Liver (tissue), 9 donors: ENCODE results near the gene CACNA1A. TPM values are rescaled to one million over a fixed set of nuclear protein-coding genes. Genes with fewer than 3 reads are reported as not detected.

Experiments
- DNase-seq: peaks from one replicate; pipeline ENCODE4 v3.0.0-alpha.2; 2017; ENCODE audit warnings: low spot score
- H3K27ac ChIP-seq, 2 donors: one replicate each; pipeline ENCODE4 v1.7.0; 2013; ENCODE audit warnings: inconsistent platforms in 2 of 2, low read length in 2 of 2, control low read depth in 1 of 2, low read depth in 1 of 2, mild to moderate bottlenecking in 1 of 2
- H3K27me3 ChIP-seq, 4 donors: one replicate each; pipeline versions ENCODE4 v1.6.1 to v1.7.0; 2013; ENCODE audit warnings: low read length in 3 of 4, inconsistent platforms in 1 of 4, mild to moderate bottlenecking in 1 of 4, moderate library complexity in 1 of 4; ENCODE audit not compliant: control insufficient read depth in 4 of 4, insufficient read depth in 4 of 4
- H3K36me3 ChIP-seq, 4 donors: one replicate each; pipeline versions ENCODE4 v1.6.1 to v1.7.0; 2013; ENCODE audit warnings: low read length in 3 of 4, mild to moderate bottlenecking in 3 of 4, low read depth in 1 of 4, moderate library complexity in 1 of 4; ENCODE audit not compliant: control insufficient read depth in 4 of 4, insufficient read depth in 3 of 4
- H3K4me1 ChIP-seq, 4 donors: one replicate each; pipeline versions ENCODE4 v1.6.1 to v1.7.0; 2013; ENCODE audit warnings: low read length in 3 of 4, mild to moderate bottlenecking in 3 of 4, moderate library complexity in 1 of 4; ENCODE audit not compliant: control insufficient read depth in 4 of 4, insufficient read depth in 4 of 4
- H3K4me3 ChIP-seq, 3 donors: one replicate each; pipeline versions ENCODE4 v1.6.1 to v1.7.0; 2013; ENCODE audit warnings: low read length in 3 of 3, control low read depth in 1 of 3, low read depth in 1 of 3, mild to moderate bottlenecking in 1 of 3
- H3K9ac ChIP-seq, 2 donors: one replicate each; pipeline ENCODE4 v1.7.0; 2013; ENCODE audit warnings: low read length in 2 of 2, mild to moderate bottlenecking in 2 of 2, moderate library complexity in 2 of 2, control low read depth in 1 of 2, low read depth in 1 of 2
- H3K9me3 ChIP-seq, 4 donors: one replicate each; pipeline versions ENCODE4 v1.6.1 to v1.7.0; 2013; ENCODE audit warnings: low read length in 3 of 4; ENCODE audit not compliant: control insufficient read depth in 4 of 4
- ATF3 ChIP-seq: IDR thresholded peaks from 2 replicates; pipeline ENCODE4 v1.6.1; 2016; ENCODE audit warnings: antibody characterized with exemption
- CTCF ChIP-seq: fragments of 150-350 bp; IDR thresholded peaks from 2 replicates; pipeline ENCODE4 v1.5.1; 2017; ENCODE audit warnings: improper control_type of control experiment, low read depth, low read length; ENCODE audit not compliant: missing input control
- EGR1 ChIP-seq, 2 donors: IDR thresholded peaks; 2 replicates each; pipeline ENCODE4 v1.6.1; 2016 to 2018; ENCODE audit warnings: antibody characterized with exemption in 2 of 2, low read depth in 2 of 2
- FOXA1 ChIP-seq: IDR thresholded peaks from 2 replicates; pipeline ENCODE4 v1.6.1; 2016; ENCODE audit warnings: antibody characterized with exemption
- FOXA2 ChIP-seq: IDR thresholded peaks from 2 replicates; pipeline ENCODE4 v1.6.1; 2016; ENCODE audit warnings: antibody characterized with exemption
- GABPA ChIP-seq, 2 donors: IDR thresholded peaks in 1 of 2; conservative IDR thresholded peaks in 1 of 2; 2 replicates each; pipeline ENCODE4 v1.6.1; 2016; ENCODE audit warnings: antibody characterized with exemption in 2 of 2, mild to moderate bottlenecking in 1 of 2, moderate library complexity in 1 of 2
- HNF4A ChIP-seq, 2 donors: conservative IDR thresholded peaks; 2 replicates each; pipeline ENCODE4 v1.6.1; 2016; ENCODE audit warnings: antibody characterized with exemption in 2 of 2, mild to moderate bottlenecking in 2 of 2
- HNF4G ChIP-seq: IDR thresholded peaks from 2 replicates; pipeline ENCODE4 v1.6.1; 2016; ENCODE audit warnings: antibody characterized with exemption
- JUND ChIP-seq, 2 donors: IDR thresholded peaks; 2 replicates each; pipeline ENCODE4 v1.6.1; 2016; ENCODE audit warnings: antibody characterized with exemption in 2 of 2
- MAX ChIP-seq: IDR thresholded peaks from 2 replicates; pipeline ENCODE4 v1.6.1; 2016; ENCODE audit warnings: antibody characterized with exemption
- NR2F2 ChIP-seq: IDR thresholded peaks from 2 replicates; pipeline ENCODE4 v1.6.1; 2016; ENCODE audit warnings: antibody characterized with exemption
- RAD21 ChIP-seq, 2 donors: IDR thresholded peaks; 2 replicates each; pipeline ENCODE4 v1.6.1; 2016; ENCODE audit warnings: antibody characterized with exemption in 2 of 2, mild to moderate bottlenecking in 2 of 2
- SP1 ChIP-seq: IDR thresholded peaks from 2 replicates; pipeline ENCODE4 v1.6.1; 2018; ENCODE audit warnings: antibody characterized with exemption, mild to moderate bottlenecking
- TAF1 ChIP-seq: conservative IDR thresholded peaks from 2 replicates; pipeline ENCODE4 v1.6.1; 2016; ENCODE audit warnings: antibody characterized with exemption, mild to moderate bottlenecking
- ZBTB33 ChIP-seq: IDR thresholded peaks from 2 replicates; pipeline ENCODE4 v1.6.1; 2016; ENCODE audit warnings: antibody characterized with exemption
- WGBS: extraction: QIAGEN DNeasy Blood & Tissue Kit; methylation state at CpG from one replicate; pipeline ENCODE4 v1.1.7; 2013; 5-methylcytosine and 5-hydroxymethylcytosine counted together
- polyA plus RNA-seq, 2 donors: library from polyadenylated mRNA; stranded (reverse) in 1 of 2; unstranded in 1 of 2; fragments of 200-250 nt in 1 of 2; fragments of >200 nt in 1 of 2; fragmentation: Nextera tagmentation in 1 of 2; extraction: Ambion mirVana in 1 of 2; gene quantifications; one replicate each; pipeline versions ENCODE4 v1.2.1 to v1.2.3, GENCODE V29; 2013 to 2015
- total RNA-seq, 2 donors: library from RNA; depleted of rRNA; stranded (reverse); fragments of >200 nt; gene quantifications; one replicate each; pipeline ENCODE4 v1.2.3, GENCODE V29; 2014
- donor health status: healthy.
- donor health status: healthy.
- donor health status: healthy.
- donor health status: healthy.
- donor health status: healthy.

CACNA1A gene
- total and polyA plus RNA-seq, 4 donors = 0.09 to 0.17 (median 0.17) TPM; not detected in 1

- no peaks in the 10 kb centered on the region for H3K4me1 ChIP-seq
- TF ChIP-seq CTCF (no peak), MAX (no peak), HNF4A (conservative IDR thresholded peaks at IDR 0.05) (no peak), SP1 (no peak), HNF4G (no peak), ZBTB33 (no peak), ATF3 (no peak), EGR1 (IDR thresholded peaks at IDR 0.05; ENCODE audit: low read depth in 2 of 2) (no peak), NR2F2 (no peak), FOXA2 (no peak), TAF1 (no peak)
- 78% methylated on average over 2 of the region's 2 CpGs for WGBS
Measured at GRCh38 chr19:13313875-13314274, 192.4 kb downstream of the CACNA1A start.

GRCh38 chr19:13309864-13310263 is 196.4 kb downstream of the CACNA1A start:
- Histone ChIP-seq H3K36me3 (no peaks in the 10 kb centered on the region), H3K4me3 (no peak overlapping the region), H3K27me3 (no peaks in the 10 kb centered on the region), H3K27ac (no peak overlapping the region), H3K4me1 (no peaks in the 10 kb centered on the region), H3K9me3 (no peaks in the 10 kb centered on the region), H3K9ac (no peak overlapping the region)
- DNase-seq = no peak
- WGBS = 68% methylated on average over 8 of the region's 8 CpGs
- TF ChIP-seq EGR1 (IDR thresholded peaks at IDR 0.05; ENCODE audit: low read depth in 2 of 2) = no peak
- no peak for TF ChIP-seq FOXA2
- no peak for TF ChIP-seq CTCF
- TF ChIP-seq ATF3 = no peak
- TF ChIP-seq RAD21 (IDR thresholded peaks at IDR 0.05) = no peak
- TF ChIP-seq FOXA1 = no peak
- no peak for TF ChIP-seq GABPA (IDR thresholded peaks at IDR 0.05 in 1 of 2, conservative IDR thresholded peaks at IDR 0.05 in 1 of 2)
- TF ChIP-seq JUND (IDR thresholded peaks at IDR 0.05) = no peak
- TF ChIP-seq HNF4G = no peak
- TF ChIP-seq HNF4A (conservative IDR thresholded peaks at IDR 0.05) = no peak

More at GRCh38 chr19:13313875-13314274, 192.4 kb downstream of the CACNA1A start:
- DNase-seq = no peak
- Histone ChIP-seq H3K36me3 (no peaks in the 10 kb centered on the region), H3K9me3 (peaks cover 0 to 6% (median 3%) of the 10 kb centered on the region in 4 donors), H3K27ac (no peak overlapping the region), H3K4me3 (no peak overlapping the region), H3K9ac (no peak overlapping the region), H3K27me3 (peaks cover 0 to 5% (median 0%) of the 10 kb centered on the region in 4 donors)
